HG03342 (cell line): ENCODE measurements around the gene RALGAPA1.
"Not testable (repeated sequence)": the region's sequence is repeated elsewhere in the genome, so short reads cannot be mapped to it uniquely, and the experiment has no call there.

Experiments used
- ATAC-seq: cut with Tn5 transposase; IDR thresholded peaks from one replicate; pipeline ENCODE4 v1.9.1; 2021; ENCODE audit warnings: mild to moderate bottlenecking, moderate library complexity; ENCODE audit not compliant: unreplicated experiment

RALGAPA1 gene

DNA sequence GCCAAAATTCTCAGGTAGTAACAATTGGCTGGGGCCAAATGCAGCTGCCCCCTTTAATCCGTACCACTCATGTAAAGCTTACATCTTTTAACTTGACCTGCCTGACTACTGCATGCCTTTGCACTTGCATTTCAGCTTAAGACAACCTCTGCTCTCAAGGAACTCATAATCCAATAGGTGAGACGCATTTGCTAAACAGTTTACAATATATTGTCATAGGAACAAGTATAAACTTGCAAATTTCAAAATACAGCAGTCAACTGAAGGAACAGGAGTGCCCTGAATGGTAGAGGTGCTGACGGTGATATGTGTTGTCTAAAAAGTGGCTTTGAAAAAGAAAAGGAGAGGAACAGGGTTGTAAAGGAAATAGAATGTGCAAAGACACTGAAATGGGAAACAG, 13.4 kb upstream of the RALGAPA1 start:
- no peak for ATAC-seq

DNA sequence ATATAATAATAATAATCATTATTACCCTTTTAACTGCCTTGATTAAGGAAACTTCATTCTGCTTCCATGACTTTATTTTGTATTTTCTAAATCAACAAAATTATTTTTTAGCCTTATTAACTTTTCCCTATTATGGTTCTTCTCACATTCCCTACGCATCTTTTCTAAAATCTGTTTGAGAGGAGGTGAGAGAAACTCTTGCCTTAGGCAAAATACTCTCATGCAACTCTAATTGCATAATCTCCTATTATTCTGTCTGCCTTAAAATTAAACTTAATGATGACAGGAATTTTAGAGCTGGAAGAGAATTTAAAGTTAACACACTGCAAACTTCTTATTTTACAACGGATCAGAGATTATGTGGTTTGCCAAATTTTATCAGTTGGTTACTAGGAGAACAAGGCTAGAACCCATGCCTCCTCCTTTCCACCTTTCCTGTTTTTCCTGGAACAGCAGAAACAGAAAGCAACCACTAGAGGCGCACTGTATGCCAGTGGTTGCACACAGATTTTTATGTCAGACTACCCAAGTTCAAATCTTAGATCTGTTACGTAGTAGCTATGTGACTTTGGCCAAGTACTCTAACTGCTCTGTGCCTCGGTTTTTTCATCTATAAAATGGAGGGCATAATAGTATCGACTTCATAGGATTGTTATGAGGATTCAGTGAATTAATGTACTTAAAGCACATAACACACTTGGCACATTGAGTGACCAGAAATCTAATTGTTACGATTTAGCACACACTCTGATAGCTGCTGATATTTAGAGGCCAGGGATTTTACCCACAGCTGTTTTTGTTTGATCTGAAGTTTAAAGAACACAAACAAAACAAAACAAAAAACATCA, 12.7 kb upstream of the RALGAPA1 start:
- no peak for ATAC-seq

DNA sequence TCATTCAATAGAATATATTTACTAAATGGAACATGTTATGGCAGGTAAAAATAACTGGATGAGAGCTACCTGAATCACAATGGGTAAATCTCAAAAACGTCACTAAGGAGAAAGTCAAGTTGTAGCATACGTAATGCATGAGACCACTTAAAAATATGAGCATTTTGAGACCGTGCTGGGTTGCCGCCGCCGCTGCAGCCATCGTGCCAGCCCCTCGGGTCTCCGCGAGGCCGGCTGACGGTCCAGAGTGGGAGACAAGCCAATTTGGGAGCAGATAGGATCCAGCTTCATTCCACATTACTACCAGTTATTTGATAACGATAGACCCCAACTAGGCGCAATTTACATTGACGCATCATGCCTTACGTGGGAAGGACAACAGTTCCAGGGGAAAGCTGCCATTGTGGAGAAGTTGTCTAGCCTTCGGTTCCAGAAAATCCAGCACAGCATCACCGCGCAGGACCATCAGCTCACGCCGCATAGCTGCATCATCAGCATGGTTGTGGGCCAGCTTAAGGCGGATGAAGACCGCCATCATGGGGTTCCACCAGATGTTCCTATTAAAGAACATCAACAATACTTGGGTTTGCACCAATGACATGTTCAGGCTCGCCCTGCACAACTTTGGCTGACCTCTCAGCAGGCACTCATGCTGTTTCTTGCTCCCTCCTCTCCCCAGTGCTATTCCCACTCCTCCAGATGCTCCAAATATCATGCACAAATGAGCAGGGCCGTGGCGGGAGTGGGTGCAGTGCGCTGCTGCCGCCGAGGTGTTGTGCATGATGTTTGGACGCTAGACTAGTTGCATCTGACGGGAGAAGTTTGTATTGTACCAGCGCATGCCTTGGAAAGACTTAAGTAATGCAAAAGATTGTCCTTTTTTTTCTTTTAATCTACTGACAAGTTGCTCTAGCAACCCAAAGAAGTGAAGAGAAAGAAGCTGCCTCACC, 10.8 kb upstream of the RALGAPA1 start:
- ATAC-seq, result no peak

DNA sequence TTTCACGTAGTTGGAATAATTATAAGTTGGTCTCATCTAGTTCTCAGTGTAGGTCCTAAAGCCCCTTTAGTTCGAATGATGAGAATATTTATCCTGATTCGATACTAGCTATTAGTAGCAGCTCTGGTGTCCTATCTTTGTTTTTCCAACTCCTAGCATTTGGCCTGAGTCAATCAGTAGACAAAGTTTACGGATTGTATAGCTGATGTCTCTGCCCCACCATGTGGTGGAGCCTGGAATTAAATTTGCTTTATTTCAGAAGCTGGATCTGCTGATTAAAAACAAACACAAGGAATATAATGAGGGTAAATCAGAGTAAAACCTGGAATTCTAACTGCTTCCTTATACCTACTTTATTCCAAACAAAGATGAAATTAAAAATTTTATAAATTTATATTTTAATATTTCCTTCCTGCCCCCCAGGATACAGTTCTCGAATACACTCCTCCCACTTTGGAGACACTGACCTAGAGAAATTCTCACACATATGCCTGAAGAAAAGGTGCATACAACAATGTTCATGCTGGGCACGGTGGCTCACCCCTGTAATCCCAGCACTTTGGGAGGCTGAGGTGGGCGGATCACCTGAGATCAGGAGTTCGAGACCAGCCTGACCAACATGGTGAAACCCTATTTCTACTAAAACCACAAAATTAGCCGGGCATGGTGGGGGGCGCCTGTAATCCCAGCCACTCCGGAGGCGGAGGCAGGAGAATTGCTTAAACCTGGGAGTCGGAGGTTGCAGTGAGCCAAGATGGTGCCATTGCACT, 9.4 kb upstream of the RALGAPA1 start:
- no peak for ATAC-seq

DNA sequence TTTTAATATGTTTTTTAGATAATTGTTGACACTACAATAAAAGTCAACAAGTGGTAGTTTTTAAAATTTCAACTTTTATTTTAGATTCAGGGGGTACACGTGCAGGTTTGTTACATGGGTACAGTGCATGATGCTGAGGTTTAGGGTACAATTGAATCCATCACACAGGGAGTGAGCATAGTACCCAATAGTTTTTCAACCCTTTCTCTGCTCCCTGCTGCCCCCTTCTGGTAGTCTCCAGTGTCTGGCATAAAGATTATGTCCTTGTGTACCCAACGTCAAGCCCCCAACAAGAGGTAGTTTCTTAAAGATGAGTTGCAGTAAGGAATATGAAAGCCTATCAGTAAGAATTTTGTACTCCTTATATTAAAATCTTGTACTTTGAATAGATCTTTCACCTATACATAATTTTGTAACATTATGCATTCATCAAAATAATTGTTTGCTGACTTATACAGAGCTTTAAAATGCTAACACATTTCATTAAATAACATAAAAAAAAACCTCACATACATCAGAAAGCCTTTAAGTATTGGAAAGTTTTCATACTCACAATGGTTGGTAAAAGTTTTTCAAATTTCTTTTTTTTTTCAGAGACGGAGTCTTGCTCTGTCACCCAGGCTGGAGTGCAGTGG, 5.4 kb upstream of the RALGAPA1 start:
- peak; percentile 81 for ATAC-seq

DNA sequence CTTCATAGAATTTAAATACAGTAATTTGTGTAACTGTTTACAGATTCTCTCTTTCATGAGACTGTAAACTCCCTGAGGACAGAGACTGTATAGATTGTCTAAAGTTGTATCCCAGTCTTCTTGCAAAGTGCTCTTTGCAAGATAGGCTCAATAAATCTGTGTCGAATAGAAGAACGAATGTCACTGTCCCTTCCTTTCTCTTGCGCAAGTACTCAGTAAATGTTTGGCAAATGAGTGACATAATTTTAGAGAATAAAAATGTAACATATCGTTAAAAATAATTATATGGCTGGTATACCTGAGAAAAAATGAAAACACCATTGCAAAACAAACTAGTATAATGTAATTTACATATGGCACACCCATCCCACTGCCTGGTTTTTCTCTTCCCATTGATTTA, 1.9 kb upstream of the RALGAPA1 start:
- no peak for ATAC-seq

DNA sequence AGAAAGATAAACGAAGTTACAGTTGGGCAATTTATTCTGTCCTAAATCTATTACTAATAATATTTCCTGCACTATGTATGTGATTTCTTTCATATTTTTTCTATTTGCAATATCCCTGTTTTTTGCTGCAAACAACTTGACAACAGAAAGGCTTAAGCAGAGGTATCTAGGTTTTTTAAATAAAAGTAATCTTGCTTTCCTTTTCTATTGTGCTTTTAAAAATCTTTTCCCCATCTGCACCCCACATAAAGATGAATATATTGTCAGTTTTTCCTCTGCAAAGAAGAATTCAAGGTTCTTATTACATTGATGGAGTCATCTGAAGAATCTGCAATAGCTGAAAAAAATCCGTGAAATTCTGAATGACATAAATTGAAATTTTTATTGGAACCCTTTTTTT, 502 bp upstream of the RALGAPA1 start:
- ATAC-seq, result no peak

DNA sequence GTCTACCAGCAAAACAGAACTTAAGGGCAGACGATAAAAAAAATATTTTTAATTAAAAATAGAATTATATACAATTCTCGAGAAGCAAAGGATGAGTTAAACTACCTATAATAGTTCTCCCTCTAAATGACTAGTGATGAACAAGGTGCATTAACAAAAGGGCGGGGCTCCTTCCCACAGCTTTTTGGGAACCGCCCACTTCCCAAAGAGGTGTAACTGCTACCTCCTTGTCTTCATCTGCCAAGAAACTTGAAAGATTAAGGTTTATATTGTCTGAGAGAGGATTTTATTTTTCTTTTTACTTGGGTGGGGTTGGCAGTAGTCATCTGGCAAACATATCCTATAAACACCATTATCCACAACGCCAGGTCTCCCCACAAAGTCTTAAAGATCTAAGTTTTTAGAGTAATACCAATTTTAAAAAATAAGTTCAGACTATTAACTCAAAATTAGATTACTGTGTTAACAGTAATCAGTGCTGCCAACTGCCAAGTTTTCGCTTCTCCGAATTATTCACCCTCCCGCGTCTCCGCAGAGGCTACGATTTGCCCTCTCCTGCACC, 938 bp downstream of the RALGAPA1 start:
- no peak for ATAC-seq

DNA sequence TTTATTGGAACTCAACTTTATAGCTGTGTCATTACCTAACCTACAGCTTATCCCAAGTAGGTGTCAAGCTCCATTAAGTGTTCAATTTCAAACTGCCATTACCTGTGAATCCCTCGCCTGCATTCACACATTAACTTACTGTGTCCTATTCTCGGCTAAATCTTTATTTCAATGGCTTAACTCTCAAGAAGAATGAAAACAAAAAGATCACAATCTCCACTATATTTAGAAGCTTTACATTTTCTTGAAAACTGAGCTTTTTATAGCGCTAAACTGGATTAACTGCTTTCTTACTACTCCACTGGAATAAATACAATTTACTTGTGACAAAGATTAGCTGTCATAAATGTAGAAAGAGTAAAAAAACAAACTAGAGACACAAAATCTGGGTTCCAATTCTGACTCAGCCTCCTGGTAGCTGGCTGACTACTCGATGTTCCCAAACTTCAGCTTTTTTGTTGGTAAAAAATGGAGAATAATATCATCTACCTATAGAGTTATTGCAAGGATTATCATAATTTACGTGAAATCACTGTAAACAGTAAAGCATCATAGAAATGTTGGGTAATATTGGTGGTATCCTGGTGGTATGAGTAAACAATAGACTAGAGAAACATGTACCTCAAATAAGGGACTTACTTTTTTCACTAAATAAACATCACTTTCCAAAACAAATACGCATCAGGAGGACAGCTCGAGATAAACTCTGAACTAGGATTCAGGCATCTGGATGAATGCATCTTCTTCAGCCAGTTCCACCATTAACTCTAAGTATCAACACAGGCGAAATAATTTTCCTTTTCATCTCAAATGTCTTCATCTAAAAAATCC, 1.7 kb downstream of the RALGAPA1 start:
- ATAC-seq, result no peak

DNA sequence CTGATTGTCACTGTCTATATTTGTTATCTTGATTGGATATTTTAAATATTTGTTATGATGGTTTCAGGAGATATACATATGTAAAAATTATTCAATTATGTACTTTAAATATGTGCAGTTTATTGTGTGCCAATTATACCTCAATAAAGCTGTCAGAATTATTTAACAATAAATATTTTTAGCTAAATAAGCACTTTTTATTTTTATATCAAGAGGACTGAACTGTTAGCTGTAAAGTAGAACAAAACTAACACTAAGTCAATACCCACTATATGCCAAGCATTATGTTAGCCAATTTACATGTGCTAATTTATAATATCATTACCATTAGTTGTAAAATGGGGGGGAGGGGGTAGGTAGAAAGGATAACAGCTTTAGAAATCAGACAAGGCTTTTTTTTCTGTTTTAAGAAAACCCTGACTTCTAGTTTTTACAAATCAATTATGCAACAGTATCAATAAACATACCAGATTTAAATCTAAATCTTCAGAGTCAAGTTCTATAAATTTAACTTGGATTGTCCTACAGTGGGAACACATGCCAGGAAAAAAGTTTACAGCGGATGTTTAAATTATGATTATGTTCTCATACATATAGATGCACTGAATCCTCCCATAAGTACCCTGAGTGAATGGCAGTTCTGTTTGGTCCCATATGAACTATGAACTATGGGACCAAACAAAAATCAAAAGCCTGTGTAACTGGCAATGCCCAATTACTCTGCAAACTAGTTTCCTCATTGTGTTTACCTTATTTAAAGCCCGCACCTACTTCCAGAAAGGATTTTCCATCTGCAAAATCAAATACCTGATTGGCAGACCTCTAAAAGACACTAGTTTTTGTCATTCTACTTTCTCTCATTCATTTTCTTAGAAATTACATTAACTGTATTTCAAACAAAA, 2.8 kb downstream of the RALGAPA1 start:
- no peak for ATAC-seq

DNA sequence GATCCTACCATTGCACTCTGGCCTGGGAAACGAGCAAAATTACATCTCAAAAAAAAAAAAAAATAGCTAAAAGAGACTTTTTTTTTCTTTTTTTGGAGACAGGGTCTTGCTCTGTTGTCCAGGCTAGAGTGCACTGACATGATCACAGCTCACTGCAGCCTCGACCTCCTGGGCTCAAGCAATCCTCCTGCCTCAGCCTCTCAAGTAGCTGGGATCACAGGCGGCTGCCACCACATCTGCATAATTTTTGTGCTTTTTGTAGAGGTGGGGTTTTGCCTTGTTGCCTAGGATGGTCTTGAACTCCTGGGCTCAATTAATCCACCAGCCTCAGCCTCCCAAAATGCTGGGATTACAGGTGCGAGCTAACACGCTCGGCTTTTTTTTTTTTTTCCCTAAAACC, 11.3 kb downstream of the RALGAPA1 start:
- no peak for ATAC-seq

DNA sequence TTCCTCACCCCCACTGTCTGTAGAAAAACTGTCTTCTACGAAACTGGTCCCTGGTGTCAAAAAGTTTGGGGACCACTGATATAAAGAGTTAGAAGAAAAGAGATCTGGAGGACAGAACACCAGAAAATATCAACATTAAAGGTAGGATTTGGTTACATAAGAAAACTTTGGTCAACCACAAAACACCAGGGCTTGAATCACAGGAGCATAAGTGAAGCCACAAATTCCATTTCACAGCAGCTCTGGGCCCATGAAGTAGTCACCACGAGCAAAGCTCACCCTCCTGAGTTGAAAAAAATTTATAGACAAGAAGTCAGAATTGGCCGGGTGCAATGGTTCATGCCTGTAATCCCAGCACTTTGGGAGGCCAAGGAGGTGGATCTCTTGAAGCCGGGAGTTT, 19.4 kb downstream of the RALGAPA1 start:
- ATAC-seq, result no peak

DNA sequence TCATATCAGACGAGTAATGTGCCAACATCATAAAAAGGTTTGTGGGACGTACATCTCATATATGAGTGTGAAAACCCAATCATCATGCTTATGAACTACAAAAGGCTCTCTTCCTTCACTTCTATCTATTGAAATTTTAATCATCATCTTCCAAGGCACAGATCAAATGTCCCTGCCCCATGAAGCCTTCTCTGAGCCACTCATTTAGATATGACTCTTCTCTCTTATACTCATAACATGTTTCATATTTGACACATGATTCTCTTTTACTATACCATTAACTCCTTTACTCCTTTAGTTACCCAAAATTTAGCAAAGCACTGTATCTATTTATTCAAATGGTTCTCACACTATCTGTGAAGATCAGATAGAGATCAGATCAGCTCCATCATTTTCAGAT, 22.2 kb downstream of the RALGAPA1 start:
- no peak for ATAC-seq

DNA sequence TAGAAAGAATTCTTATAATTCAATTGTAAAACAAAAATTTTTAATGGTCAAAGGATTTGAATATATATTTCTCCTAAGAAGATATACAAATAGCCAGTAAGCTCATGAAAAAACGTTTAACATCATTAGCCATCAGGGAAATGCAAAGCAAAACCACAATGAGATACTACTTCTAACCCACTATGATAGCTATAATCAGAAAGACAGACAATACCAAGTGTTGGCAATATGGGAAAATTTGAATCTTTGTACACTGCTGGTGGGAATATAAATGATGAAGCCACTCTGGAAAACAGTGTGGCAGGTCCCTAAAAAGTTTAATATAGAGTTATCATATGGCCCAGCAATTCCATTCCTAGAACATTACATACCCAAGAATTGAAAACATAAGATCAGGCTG, 25.4 kb downstream of the RALGAPA1 start:
- no peak for ATAC-seq

DNA sequence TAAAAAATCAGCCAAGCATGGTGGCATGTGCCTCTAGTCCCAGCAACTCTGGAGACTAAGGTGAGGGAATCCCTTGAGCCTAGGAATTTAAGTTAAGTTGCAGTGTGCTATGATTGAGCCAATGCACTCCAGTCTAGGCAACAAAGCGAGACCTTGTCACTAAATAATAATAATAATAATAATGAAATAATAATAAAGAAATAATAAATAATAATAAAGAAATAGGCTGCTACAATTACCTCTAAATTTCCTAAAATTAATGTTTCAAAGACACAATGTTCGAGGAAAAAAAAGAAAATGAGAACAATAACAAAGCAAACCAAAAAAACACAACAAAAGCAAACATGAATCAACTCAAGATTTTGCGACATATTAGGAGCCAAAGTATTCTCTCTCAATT, 29.7 kb downstream of the RALGAPA1 start:
- no peak for ATAC-seq

DNA sequence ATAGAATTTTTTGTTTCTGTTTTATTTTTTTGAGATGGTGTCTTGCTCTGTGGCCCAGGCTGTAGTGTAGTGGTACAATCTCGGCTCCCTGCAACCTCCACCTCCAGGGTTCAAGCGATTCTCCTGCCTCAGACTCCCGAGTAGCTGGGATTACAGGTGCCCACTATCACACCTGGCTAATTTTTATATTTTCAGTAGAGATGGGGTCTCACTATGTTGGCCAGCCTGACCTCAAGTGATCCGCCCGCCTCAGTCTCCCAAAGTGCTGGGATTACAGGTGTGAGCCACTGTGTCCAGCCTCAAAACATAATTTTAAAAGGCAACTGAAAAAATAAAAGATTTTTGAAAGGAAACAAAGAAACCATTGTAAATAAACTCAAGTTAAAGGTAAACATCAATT, 31.5 kb downstream of the RALGAPA1 start:
- ATAC-seq, result not testable (repeated sequence)

DNA sequence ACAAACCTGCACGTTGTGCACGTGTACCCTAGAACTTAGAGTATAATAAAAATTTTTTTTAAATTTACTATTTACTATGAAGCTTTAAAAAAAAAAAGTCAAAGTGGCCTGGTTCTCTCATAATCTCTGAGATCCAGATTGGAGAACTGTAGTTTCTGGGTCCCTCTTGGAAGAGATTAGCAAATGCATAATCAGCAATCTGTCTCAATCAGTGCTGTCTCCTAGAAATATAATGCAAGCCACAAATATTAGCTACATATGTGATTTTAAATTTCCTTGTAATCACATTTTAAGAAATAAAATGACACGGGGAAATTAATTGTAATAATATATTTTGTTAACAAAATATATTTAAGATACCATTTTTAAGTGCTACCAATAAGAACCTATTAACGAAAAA, 32.3 kb downstream of the RALGAPA1 start:
- ATAC-seq, result no peak

DNA sequence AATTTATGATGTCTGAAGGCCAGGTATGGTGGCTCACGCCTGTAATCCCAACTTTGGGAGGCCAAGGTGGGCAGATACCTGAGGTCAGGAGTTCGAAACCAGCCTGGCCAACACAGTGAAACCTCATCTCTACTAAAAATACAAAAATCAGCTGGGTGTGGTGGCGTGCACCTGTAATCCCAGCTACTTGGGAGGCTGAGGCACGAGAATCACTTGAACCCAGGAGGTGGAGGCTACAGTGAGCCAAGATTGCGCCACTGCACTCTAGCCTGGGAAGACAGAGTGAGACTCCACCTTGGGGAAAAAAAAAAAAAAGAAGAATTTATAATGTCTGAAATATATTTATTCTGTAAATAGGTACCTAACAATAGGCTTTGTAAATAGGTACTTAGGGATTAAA, 33.0 kb downstream of the RALGAPA1 start:
- not testable (repeated sequence) for ATAC-seq

DNA sequence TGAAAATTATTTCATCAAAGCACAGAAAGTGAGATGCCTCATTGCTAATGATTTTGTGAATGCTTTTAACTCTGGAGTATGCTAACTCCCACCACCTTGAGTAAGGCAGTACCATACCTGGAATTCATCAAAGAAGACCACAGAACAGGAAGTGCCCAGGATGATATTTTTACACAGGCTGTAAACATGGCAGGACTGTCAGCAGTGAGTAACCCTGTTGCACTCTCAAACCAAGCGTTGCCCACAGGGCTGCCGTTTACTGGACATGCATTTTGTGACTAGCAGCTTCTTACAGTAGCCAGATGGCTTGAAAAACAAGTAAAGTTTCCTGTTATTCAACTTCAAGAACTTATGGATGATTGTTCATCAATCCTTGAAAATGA, 42.4 kb downstream of the RALGAPA1 start:
- no peak for ATAC-seq
